DOHH2 (cell line): ENCODE results near the gene PPP1R13B.

Experiments
- H3F3A ChIP-seq: fragments of 200-600 bp; sonication (generic), shearing (Covaris generic); 2 replicates; pipeline ENCODE4 v1.6.0; 2016; ENCODE audit warnings: antibody characterized with exemption, mild to moderate bottlenecking; ENCODE audit not compliant: control insufficient read depth, insufficient read depth
- H3K27ac ChIP-seq: fragments of 200-600 bp; sonication (generic); 2 replicates; pipeline ENCODE4 v1.5.1; 2014; ENCODE audit warnings: low read depth, mild to moderate bottlenecking, low read length, moderate library complexity
- H3K27me3 ChIP-seq: fragments of 200-600 bp; sonication (generic); 2 replicates; pipeline ENCODE4 v1.6.1; 2014; ENCODE audit warnings: mild to moderate bottlenecking, low read length, mixed read lengths; ENCODE audit not compliant: control insufficient read depth
- H3K36me3 ChIP-seq: fragments of 200-600 bp; sonication (generic); 2 replicates; pipeline ENCODE4 v1.6.1; 2014; ENCODE audit warnings: mild to moderate bottlenecking, low read length, moderate library complexity, mixed read lengths; ENCODE audit not compliant: control insufficient read depth
- H3K4me1 ChIP-seq: fragments of 200-600 bp; sonication (generic); 2 replicates; pipeline ENCODE4 v1.6.1; 2014; ENCODE audit warnings: mild to moderate bottlenecking, low read length, mixed read lengths; ENCODE audit not compliant: control insufficient read depth
- H3K4me2 ChIP-seq: fragments of 200-600 bp; sonication (generic); 2 replicates; pipeline ENCODE4 v1.6.0; 2014; ENCODE audit warnings: mild to moderate bottlenecking, low read length, moderate library complexity
- H3K4me3 ChIP-seq: fragments of 200-600 bp; sonication (generic); 2 replicates; pipeline ENCODE4 v1.5.1; 2014; ENCODE audit warnings: mild to moderate bottlenecking, low read length, mixed read lengths
- H3K79me2 ChIP-seq: fragments of 200-600 bp; sonication (generic); 2 replicates; pipeline ENCODE4 v1.6.1; 2014; ENCODE audit warnings: mild to moderate bottlenecking, low read length, mixed read lengths; ENCODE audit not compliant: control insufficient read depth
- H3K9me2 ChIP-seq: fragments of 200-600 bp; sonication (generic); replicated peaks from 2 replicates; pipeline ENCODE4 v1.6.1; 2014; ENCODE audit warnings: mild to moderate bottlenecking, low read length, mixed read lengths; ENCODE audit not compliant: control insufficient read depth
- H3K9me3 ChIP-seq: fragments of 200-600 bp; sonication (generic); 2 replicates; pipeline ENCODE4 v1.6.1; 2014; ENCODE audit warnings: antibody characterized with exemption, low read length, mixed read lengths; ENCODE audit not compliant: control insufficient read depth, insufficient read depth
- H4K20me1 ChIP-seq: fragments of 200-600 bp; sonication (generic); 2 replicates; pipeline ENCODE4 v1.6.0; 2014; ENCODE audit warnings: low read depth, mild to moderate bottlenecking, antibody characterized with exemption, low read length, moderate library complexity; ENCODE audit not compliant: control insufficient read depth, insufficient read depth
- CTCF ChIP-seq: fragments of 200-600 bp; sonication (generic); IDR thresholded peaks from one replicate; pipeline ENCODE4 v1.5.1; 2014; ENCODE audit warnings: antibody characterized with exemption, mild to moderate bottlenecking, low read depth, low read length; ENCODE audit not compliant: poor library complexity, severe bottlenecking
- EZH2phosphoT487 ChIP-seq: fragments of 200-600 bp; sonication (generic); IDR thresholded peaks from 2 replicates; pipeline ENCODE4 v1.6.1; 2017; ENCODE audit warnings: borderline replicate concordance, mild to moderate bottlenecking, antibody characterized with exemption, low read length, moderate library complexity, mixed read lengths

PPP1R13B gene

GRCh38 chr14:103699901-103700752 is 147.2 kb downstream of the PPP1R13B start:
- Histone ChIP-seq H3K36me3 (peaks cover 85% of the 10 kb centered on the region), H3K9me3 (no peaks in the 10 kb centered on the region), H3K27me3 (no peaks in the 10 kb centered on the region), H4K20me1 (no peaks in the 10 kb centered on the region; the same call in 1 of the 2 replicates), H3K9me2 (no peaks in the 10 kb centered on the region), H3F3A (peaks cover 22% of the 10 kb centered on the region), H3K4me2 (peak overlapping the region; percentile 69; the same call in 1 of the 2 replicates), H3K4me3 (no peak overlapping the region; the same call in 1 of the 2 replicates), H3K4me1 (peaks cover 84% of the 10 kb centered on the region), H3K79me2 (peaks cover 51% of the 10 kb centered on the region), H3K27ac (peak overlapping the region; percentile 73)
- TF ChIP-seq CTCF (no peak), EZH2phosphoT487 (no peak)

DNA sequence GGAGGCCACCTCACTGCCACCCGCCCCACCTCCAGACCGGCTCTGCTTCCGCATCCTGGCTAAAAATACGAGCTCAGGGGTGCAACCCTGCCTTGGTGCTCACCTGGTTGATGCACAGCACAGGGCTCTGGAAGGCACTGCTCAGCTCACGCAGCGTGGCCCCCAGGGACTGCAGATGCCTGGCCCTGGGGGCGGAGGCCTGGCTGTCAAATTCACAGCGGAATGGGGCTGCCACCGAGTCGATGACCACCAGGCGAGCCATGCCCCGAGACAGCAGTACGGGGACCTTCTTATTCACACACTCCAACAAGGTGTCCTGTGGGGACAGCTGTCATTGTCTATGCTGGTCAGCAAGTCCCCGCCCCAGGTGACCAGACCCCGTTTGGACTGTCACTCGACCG is 148.1 kb downstream of the PPP1R13B start:
- Histone ChIP-seq H3K27ac (peak overlapping the region; percentile 73), H3K36me3 (peaks cover 85% of the 10 kb centered on the region), H3K4me3 (peak overlapping the region; percentile 40), H3K9me2 (no peaks in the 10 kb centered on the region), H3K27me3 (no peaks in the 10 kb centered on the region), H3K4me1 (peaks cover 92% of the 10 kb centered on the region), H3K9me3 (no peaks in the 10 kb centered on the region), H3K79me2 (peaks cover 51% of the 10 kb centered on the region), H3F3A (peaks cover 22% of the 10 kb centered on the region), H4K20me1 (no peaks in the 10 kb centered on the region; the same call in 1 of the 2 replicates), H3K4me2 (peak overlapping the region; percentile 69)
- TF ChIP-seq CTCF (no peak), EZH2phosphoT487 (no peak)

DNA sequence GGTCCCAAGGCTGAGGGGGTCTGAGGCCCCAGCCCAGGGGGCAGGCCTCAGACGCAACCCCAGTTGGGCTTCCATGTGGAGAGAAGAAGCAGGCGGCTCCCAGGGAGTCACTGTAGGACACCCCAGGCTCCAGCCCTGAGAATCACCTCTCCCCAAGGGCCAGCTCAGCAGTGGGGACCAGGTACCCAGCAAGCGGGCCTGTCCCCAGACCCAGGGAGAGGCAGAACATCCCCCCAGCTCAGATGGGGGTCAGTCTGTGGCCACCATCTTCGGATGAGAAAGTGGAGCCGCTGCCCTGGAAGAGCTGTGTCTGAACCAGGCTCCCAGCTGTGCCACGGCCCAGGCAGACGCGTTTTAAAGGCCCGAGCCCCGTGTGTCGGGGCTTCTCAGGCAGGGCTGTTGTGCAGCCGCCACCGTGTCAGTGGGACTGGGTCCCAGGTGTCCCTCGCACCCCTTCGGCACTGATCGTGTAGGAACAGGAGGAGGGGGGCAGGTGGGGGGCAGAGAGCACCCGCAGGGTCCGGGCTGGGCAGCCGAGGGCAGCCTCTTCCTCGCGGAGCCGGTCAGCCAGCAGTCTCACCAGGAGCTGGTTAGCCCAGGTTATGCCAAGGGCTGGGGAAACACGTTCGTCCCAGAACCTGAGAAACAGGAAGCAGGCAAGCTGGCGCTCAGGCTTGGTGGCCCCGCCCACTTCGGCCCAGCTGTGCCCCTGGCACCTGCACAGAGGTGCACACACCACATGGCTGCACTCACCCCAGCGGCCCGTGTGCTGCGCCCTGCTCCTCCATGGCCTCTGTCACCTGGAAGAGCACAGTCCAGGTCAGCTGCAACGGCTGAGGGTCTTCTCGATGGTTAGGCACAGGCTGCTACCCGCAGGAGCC is 148.8 kb downstream of the PPP1R13B start:
- H3K9me3 ChIP-seq, result no peaks in the 10 kb centered on the region
- H3K79me2 ChIP-seq, result peaks cover 53% of the 10 kb centered on the region
- H3K27ac ChIP-seq, result peak overlapping the region; percentile 73
- no peaks in the 10 kb centered on the region for H3K9me2 ChIP-seq
- peaks cover 97% of the 10 kb centered on the region for H3K4me1 ChIP-seq
- no peaks in the 10 kb centered on the region for H3K27me3 ChIP-seq
- peak overlapping the region; percentile 69 for H3K4me2 ChIP-seq
- H3K4me3 ChIP-seq, result peak overlapping the region; percentile 40
- peaks cover 22% of the 10 kb centered on the region for H3F3A ChIP-seq
- no peak for TF ChIP-seq CTCF
- no peak for TF ChIP-seq EZH2phosphoT487
- peaks cover 87% of the 10 kb centered on the region for H3K36me3 ChIP-seq
- H4K20me1 ChIP-seq, result no peaks in the 10 kb centered on the region; the same call in 1 of the 2 replicates
